HG02885 (cell line): ENCODE data around the gene PHACTR3.

Source experiments
- ATAC-seq: cut with Tn5 transposase; IDR thresholded peaks from one replicate; pipeline ENCODE4 v1.9.1; 2021; ENCODE audit warnings: mild to moderate bottlenecking; ENCODE audit not compliant: unreplicated experiment, poor library complexity

Gene PHACTR3

GRCh38 chr20:59686404-59687346 lies 82.3 kb downstream of the PHACTR3 start:
- no peak for ATAC-seq

GRCh38 chr20:59688356-59688755 lies 84.0 kb downstream of the PHACTR3 start:
- ATAC-seq, result no peak

- no peak for ATAC-seq
These were observed 84.7 kb downstream of the PHACTR3 start for GRCh38 chr20:59688999-59689398.

DNA sequence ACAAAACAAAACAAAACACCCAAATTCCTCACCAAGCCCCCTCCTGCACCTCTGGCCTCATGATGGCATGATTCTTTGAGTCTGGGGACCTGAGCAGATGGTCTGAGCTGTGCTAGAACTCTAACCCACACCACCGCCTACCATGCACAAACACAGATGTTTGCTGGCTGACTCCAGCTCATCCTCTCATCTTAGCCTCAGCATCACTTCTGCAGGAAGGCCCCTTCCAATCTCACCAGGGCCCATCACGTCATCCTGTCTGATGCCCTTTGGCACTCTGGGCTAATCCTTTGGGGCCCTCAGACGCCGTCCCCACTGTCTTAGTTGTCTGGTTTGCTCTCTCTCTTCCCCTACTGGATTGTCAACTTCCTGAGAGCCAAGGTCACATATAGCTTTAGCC lies 85.8 kb downstream of the PHACTR3 start:
- no peak for ATAC-seq

- ATAC-seq, result no peak
These were observed 86.6 kb downstream of the PHACTR3 start for GRCh38 chr20:59690976-59691375.

DNA sequence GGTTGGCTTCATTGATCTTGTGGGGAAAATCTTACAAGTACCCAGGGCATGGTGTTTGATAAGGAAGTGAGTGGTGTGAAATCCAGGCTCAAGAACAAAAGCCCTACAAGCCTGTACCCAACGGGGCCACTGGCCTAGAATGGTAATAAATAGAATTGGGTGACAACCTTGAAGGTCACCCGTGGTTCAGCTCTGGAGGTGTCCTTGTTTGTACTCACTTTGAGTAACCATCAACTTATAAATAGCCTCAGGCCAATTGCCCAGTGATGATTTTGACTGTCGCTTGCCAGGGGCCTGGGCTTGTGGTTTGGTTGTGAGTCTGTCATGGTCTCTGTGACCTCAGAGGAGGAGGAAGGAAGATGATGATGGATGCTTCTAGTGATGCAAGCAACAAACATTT lies 87.8 kb downstream of the PHACTR3 start:
- ATAC-seq, result no peak

DNA sequence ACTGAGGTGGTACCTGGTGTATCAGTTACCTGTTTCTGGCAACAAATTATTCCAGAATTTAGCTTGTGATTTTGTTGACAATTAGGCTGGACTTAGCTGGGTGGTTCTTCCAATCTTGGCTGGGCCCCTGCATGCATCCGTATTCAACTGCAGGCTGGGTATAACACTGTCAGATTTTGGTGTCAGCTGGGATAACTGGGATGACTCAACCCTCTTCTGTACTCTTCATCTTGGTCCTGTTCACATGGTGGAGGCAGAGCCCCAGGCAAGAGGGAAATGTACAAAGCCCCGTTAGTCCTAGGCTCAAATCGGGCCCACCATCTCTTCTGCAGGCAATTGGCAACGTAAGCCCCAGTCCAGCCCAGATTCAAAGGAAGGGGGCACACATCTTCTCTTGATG lies 89.2 kb downstream of the PHACTR3 start:
- no peak for ATAC-seq

DNA sequence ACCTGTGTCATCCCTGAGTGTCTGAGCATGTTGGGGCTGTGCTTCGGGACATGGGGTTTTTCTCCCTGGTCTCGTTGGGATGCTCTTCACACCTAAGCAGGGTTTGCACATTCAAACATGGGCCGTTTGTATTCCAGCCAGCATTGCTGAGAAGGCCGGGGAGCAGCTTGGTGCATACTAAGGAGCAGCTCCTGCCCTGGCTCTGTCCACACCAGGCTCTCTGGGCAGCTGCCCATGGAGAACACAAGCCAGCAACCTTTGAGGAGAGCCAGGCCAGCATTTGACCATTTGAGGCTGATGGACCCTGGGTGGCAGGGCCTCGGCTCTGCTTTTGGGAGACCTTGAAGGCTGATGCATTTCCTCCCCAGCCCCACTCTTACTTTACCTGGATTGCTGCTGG lies 92.1 kb downstream of the PHACTR3 start:
- no peak for ATAC-seq

- ATAC-seq, result no peak
These were observed 92.7 kb downstream of the PHACTR3 start for GRCh38 chr20:59697068-59697467.

- ATAC-seq, result no peak
These were observed 94.3 kb downstream of the PHACTR3 start for GRCh38 chr20:59698598-59698997.

GRCh38 chr20:59701236-59701635 lies 96.9 kb downstream of the PHACTR3 start:
- ATAC-seq, result no peak

- no peak for ATAC-seq
These were observed 98.7 kb downstream of the PHACTR3 start for GRCh38 chr20:59703046-59703445.

GRCh38 chr20:59705651-59706399 lies 101.5 kb downstream of the PHACTR3 start:
- ATAC-seq, result no peak

DNA sequence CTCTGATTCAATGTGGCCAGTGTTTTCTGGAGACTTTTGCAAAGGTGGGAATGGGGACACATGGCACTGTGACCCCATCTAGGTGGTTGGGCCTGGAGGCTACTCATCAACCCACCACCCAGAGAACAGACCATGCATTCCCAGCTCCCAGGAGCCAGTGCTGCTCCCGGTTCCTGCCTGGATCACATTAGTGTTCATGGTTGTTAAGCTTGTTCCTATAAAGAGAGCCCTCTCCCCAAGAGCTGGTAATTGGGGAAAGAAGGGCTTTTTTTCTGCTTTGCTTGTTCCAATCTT lies 102.0 kb downstream of the PHACTR3 start:
- ATAC-seq, result no peak

- no peak for ATAC-seq
These were observed 104.0 kb downstream of the PHACTR3 start for GRCh38 chr20:59708326-59708725.

DNA sequence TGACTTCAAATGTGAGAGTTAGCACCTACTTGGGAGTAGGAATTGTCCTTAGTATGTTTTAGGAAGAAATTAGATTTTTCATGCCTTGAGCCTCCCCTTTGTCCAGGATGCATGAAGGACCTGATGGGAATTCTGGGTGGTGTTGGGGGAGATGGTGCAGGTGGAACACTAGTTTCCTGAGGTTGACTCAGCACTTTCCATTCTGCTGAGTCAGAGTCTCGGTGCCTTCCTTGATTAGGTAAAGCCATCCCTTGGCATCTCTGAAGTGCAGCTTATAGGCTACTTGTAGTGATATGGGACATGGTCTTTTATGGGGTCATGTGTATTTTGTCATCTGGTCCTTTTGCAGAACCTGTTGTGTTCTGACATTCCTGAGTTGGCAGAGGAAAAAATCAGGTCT lies 105.3 kb downstream of the PHACTR3 start:
- no peak for ATAC-seq

- ATAC-seq, result no peak
These were observed 113.7 kb downstream of the PHACTR3 start for GRCh38 chr20:59718071-59718470.

DNA sequence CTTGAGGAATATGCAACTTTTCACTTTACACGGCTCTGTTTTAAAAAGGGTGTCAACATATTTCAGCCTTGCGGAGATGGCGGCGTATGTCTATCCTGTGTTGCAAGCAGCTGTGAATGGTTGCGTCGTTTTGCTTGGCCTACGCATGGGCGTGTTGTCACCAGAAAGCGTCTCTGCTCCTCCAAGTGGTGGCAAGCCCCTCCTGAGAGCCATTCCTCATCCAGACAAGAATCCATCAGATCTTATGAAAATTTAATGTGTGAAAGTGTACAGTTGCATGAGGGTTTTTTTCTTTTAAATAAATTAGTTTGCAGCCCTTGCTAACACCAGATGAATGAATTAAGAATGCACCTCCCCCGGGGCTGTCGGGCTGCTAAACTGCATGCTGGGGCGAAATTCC lies 114.4 kb downstream of the PHACTR3 start:
- ATAC-seq, result no peak

- ATAC-seq, result no peak
These were observed 115.7 kb downstream of the PHACTR3 start for GRCh38 chr20:59720013-59720412.

- ATAC-seq, result no peak
These were observed 117.0 kb downstream of the PHACTR3 start for GRCh38 chr20:59721386-59721785.

DNA sequence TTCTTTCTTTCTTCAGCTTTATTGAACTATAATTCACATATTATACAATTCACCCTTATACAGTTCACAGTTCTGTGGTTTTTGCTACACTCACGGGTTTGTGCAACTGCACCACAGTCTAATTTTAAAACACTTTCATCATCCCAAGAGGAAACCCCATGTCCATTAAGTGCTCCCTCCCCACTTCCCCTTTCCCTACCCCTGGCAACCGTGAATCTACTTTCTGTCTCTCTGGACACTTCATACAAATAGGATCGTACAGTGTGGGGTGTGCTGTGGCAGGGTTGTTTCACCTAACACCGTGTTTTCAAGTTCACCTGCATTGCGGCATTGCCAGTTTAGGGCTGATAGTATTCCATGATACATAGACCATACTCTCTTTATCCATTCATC lies 118.8 kb downstream of the PHACTR3 start:
- ATAC-seq, result no peak
